Glomerular endothelial cell (primary cell): ENCODE data around the gene CFAP58. TPM values are rescaled to one million over a fixed set of nuclear protein-coding genes. Genes with fewer than 3 reads are reported as not detected.

Experiments
- DNase-seq: peaks from one replicate; pipeline ENCODE4 v3.0.0-alpha.2; 2011; ENCODE audit warnings: low read depth, low spot score; ENCODE audit errors: extremely low read depth
- total RNA-seq: library from RNA; depleted of rRNA; stranded (reverse); fragments of >200 nt; gene quantifications from 2 replicates; pipeline ENCODE4 v1.2.3, GENCODE V29; 2015

The CFAP58 gene
- total RNA-seq, 1 donor from 2014 or later, result 1.7 TPM

DNA sequence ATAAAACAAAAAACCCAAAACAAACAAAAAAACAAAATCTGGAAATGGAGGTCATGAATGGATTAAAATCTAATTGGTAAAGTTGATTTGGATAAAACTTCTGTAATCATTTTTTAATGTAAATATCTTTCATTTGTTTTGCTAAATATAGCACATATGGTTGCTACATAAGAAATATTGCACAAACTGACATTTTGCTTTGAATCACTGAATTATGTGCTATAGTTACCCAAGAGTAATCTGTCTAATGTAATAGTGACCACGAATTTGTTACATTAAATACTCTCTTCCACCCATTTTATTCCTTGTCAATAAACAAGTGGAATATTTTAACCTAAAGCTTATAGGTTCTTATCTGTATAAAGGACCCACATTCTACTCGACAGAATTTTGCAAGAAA is 6.2 kb downstream of the CFAP58 start:
- DNase-seq, result no peak

DNA sequence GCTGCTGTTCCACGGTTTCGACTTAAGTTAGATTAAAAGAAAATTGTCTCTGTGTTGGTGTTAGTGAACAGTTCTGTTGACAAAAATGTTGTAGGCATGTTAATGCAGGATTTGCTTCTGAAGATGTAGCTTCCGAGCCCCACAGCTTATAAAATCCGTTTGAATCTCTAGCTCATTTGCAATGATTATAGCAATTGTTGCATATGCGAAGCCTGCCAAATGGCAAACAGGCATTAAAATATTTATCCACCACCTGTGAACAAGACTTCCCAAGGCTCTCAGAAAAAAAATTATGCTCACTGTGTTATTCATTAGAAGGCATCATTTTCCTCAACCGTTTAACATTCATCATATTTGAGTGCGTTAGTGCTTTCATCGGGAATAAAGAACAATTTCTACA is 14.3 kb downstream of the CFAP58 start:
- no peak for DNase-seq

DNA sequence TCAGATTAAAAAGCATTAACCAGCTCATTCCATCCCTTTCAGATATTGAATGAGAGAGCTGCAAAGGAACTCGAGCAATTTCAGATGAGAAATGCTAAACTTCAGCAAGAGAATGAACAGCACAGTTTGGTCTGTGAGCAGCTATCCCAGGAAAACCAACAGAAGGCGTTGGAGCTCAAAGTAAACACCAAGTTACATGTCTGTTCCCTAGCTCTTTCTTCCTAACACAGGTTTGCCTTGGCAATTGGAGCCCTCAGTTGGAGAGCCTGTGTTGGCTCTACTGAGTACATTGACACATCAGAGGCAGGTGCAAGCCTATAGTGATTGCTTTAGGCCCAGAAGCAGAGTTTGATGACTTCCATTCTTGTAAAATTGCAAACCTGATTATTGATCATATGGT is 14.7 kb downstream of the CFAP58 start:
- DNase-seq, result no peak

DNA sequence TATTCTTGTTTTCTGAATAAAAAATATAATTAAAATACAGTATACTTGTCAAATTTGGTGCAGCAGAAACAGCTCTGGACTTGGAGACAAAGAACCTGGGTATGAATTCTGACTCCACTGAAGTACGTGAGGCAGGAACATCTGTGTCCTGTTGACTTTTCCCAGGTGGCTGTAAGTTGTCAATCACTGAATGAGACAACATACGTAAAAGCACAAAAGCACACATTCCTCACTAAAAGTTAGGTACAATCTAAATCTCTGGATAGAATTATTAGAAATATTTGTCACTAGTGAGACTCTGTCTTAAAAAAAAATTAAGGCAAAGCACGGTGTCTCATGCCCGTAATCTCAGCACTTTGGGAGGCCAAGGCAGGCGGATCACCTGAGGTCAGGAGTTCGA is 18.1 kb downstream of the CFAP58 start:
- no peak for DNase-seq

DNA sequence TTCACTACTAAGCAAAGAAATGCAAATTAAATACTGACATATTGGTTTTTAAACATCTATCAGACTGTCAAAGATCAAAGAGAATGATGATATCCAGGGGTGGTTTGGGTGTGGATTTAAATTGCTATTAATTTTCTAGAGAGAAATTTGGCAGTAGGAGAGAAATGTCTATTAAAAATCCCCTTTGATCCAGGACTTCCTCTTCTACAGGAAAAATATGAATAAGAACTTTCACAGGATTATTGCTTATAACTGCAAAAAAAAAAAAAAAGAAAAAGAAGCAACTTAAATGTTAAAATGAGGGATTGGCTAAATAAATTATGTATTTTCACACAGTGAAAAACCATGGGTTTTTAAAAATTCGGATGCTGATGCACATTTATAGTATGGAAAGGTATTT is 21.0 kb downstream of the CFAP58 start:
- no peak for DNase-seq

DNA sequence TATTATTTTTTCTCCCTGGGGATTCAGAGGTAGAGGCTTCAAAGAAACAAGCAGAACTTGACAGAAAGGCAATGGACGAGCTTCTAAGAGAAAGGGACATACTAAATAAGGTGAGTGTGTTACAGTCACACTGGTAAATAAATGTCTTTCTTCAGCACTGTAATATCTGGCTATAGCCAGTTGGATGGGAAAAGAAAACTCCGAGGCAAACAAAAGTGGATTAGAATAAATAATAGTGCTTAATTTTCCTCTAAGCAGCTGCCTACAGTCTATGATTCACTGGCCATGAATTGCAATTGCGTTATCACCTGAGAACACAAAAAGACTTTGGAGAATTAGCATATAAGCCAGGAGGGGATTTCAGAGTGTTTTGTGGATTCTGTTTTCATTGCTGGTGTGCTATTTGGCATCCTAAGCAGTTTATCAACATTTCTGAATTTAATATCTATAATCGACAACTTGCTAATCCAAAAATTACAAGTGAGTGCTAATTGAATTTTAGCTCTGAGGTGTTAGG is 23.2 kb downstream of the CFAP58 start:
- no peak for DNase-seq

DNA sequence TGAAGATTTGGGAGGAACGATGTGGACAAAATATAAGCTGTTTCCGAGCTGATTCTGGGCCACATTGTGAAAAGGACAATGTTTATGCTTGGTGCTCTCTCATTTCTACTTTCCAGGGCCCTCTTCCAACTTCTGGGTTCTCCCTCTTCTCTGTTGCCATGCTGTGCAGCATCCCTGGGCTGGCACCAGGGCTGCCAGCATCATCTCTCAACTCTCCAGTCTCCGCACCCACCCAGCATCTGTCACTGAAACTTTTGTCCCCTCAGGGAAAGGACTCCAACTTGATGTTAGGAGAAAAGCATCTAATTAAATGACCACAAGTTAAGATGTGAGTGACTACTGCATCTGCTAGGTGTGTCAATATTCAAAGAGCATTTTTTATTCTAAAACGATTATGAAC is 26.7 kb downstream of the CFAP58 start:
- no peak for DNase-seq

DNA sequence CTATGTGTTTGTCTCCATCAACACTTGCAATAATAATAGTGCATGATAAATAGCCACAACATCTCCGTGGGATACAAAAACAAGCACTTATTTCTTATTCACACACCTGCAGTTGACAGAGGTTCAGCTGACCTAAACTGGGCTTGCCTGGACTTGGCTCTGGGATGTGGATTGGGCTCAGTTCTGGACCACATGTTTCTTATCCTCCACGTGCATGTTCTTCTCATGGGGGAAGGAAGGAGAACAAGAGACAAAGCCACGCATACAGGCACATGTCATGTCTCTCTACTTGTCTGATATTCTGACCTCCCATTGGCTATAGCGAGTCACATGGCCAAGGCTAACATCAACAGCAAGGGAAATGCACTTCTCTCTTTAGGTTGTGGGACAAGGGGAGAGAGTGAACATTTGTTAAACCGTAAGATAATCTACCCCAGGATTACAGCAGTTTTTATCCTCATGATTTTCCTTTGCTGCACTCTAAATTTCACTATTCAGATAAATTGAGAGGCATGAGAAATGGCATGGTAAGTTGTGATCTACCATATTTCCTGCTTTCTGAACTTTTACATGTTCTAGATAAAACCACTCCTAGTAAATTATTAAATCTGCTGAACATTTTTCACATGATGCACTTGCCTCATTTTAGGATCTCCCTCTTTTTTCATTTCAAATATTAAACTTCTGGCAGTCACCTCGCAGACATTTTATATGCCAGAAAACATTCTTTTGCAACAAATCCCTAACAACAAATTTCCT is 33.7 kb downstream of the CFAP58 start:
- no peak for DNase-seq

DNA sequence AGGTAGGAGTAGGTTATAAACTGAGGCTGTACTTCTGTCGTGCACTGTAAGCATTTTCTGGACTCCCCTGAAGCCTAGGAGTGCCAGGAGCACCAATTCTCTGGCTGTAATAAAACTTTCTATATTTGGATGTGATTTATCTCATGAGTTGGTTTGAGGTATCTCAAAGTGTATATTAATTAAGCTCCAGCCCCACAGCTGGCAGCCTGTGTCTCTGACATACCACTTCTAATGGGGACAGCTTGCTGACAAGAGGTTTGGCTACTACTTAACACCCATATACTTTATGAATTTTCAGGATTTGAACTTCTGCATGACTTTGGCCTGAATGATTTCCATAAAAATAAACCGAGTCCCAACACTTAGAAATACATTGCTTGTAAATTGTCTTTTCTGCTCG is 35.2 kb downstream of the CFAP58 start:
- DNase-seq, result no peak

DNA sequence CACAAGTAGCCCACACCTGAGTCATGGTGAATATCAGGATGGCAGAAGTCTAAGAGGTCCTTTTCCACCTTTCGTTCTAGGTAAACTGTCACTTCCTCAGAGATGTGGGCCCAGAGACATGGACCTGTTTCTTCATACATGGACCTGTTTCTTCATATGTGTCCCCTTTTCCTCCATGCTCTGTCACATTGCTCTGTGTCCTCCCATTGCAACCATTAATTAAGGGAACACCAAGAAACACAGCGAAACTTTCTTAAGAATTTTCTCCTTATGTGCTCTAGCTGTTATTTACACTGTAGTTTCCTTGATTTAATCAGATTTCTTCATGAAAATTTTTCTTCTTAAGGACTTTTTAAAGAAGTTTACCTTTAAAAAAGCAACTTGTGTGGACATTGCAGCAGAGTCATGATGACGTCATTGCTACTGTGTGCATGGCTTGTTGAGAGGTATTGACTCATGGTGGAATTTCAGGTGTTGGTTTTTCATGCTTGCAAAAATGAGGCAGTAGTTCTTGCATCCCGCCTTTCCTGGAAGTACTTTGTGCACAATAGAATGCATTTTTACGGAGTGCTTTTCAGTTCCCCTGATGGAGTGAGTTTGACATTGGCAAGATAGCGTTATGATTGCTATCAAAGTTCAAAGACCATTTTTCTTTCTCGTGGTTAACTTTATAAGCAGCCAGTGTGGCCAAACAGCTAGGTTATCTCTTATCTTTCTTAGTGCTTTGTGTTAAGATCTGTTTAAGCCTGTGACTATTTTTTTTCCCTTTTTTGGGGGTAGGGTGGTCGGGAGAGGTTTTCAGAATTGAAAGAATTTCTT is 37.7 kb downstream of the CFAP58 start:
- DNase-seq, result no peak

DNA sequence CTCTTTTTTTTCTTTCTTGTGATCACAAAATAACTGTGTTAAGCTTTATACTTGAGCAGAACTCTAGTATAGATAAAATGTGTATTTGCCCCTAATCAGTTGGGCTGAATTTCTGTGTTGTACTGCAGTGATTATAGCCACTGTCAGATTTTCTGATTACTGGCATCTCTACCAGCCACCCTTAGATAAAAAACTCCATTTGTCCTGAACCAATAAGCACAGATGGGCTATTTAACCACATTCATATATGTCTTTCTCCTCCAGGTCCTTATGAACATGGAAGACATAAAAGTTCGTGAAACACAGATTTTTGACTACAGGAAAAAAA is 38.3 kb downstream of the CFAP58 start:
- DNase-seq, result no peak

DNA sequence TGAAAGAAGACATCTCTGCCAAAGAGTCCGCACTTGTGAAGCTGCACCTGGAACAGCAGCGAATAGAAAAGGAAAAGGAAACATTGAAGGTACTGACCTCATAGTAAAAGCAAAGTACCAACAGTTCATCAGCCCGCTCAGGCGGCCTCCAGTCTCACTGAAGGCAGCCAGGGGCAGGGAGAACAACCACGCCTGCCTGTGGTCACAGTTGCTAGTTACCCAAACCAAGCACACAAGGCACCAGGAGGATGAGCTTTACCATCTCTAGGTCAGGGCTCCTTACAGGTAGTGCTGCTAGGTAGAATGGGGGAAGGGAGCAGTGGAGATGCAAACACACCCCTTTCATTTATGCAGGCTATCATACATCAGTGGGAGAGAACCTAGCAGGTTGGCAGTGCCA is 39.8 kb downstream of the CFAP58 start:
- no peak for DNase-seq

DNA sequence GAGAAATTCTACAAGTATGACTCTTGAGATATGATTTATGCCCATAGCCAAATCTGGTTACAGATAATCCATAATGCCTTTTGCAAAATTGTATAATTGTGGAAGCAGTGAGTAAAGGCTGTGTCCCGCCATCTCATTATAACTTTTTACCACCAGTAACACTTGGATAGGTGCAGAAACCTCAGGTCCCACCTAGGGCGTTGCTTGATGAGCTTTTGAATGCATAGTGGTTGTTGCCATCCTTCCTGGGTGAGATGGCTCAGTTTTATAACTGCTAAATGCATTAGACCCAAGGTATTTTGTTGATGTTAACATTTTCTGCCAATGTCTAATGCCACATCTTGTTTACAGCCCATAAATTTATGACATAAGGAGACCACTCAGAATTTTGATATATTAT is 42.9 kb downstream of the CFAP58 start:
- no peak for DNase-seq

DNA sequence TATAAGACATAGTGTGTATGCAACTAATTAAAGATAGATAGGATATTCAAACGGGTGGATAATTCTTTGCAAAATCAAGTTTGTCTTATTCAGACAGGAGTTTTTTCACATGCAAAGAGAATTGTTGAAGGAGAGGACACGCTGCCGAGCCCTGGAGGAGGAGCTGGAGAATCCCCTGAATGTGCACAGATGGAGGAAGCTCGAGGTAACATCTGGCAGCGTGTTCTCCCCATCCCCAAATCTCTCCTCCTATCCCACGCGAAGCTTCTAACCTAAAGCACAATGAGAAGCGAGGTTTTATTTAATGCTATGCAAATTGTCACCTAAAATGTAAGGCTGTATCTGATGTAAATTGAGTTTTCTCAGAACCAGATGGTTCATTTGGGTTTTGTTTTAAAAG is 50.0 kb downstream of the CFAP58 start:
- no peak for DNase-seq

DNA sequence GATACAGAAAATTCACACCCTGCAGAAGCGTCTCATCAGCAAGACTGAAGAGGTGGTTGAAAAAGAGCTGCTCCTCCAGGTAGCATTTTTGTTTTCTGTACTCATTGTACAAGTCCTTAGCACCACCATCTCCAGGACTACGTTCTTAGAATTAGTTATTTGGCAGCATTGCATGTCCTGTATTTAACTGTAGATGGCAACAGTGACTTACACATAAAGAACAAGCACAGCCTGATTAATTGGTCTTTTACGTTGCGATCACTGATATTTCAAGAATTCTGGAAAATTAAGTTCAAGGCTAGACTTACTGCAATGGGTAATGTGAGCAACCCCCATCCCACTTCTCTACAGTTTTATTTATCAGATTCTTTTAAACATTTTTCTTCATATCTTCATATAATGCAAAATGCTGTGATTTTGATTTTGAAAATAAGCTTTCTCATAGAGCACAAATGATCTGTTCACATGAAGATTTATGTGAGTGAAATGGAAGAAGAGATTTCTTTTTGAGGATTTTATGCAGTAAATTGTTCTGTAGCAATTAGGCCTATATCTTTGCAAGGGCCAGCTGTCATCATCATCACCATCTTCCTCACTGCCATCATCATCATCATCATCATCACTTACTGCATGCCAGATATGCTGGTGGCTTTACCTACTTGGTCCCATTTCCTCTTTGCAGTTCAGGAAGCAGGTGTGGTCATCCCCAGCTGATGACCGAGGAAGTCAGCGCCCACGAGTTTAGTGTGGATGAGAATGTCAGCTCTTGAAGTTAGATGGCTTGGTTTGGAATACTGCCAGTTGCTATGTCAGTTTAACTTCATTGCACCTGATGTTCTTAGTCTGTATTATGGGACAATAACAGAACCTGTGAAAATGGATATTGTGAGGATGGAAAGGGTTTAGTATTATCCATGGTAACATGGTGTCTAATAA is 53.4 kb downstream of the CFAP58 start:
- no peak for DNase-seq

DNA sequence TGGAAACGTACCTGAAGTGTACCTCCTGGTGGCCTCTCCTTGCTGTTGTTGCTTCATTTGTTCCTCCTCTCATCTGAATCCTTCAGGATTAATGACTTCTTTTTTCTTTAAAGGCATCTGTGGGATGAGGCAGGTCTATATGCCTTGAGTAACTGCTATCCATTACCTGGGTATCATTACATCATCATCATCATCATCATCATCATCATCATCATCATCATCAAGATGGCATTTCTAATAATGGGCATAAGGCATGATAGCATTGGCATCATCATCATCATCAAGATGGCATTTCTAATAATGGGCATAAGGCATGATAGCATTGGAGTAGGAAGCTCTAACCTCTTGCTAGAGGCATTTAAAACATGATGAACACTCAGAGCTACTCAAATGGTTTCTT is 59.9 kb downstream of the CFAP58 start:
- no peak for DNase-seq

DNA sequence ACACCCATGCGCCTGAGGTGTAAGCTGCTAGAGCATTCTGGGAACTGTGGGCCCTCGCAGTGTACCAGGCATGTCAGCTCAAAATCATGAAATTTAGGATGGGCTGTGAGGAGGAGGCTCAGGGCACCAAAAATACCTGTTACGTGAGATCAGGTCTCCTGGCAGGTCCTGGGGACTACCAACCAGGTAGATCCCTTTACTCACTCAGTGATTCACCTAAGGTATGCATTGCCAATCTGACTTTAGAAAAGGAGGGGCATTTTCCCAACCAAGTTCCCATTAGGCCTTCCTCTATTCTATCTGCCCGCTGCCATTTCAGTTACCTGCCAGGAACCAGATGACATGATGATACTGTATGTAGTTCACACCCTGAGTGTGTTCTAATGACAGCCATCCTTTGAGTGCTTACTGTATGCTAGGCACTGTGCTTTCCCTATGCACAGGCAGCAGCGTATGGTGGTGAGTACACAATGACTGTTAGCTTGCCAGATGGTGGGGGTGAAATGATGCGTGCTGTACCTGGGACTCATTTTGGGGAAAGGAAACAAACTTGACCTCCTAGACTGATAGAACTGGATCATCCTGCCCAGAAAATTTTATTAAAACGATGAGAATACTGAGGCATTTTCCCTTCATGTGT is 62.0 kb downstream of the CFAP58 start:
- no peak for DNase-seq

DNA sequence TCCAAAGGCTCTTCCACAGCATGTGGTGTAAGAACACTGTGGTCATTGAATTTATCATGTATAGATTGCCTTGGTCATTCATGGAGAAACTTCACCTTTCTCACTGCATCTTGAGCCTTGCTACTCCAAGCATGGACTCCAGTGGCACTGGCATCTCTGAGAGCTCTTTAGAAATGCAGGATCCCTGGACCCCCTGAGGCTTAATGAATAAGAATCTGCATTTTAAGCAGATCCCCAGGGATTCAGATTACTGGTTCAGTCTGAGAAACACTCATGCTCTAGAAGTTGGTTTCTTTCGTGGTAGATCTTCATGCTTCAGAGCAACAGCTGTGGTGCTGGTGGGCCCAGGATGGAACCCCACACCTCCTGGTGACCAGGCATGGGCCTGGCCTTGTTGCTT is 63.2 kb downstream of the CFAP58 start:
- no peak for DNase-seq

DNA sequence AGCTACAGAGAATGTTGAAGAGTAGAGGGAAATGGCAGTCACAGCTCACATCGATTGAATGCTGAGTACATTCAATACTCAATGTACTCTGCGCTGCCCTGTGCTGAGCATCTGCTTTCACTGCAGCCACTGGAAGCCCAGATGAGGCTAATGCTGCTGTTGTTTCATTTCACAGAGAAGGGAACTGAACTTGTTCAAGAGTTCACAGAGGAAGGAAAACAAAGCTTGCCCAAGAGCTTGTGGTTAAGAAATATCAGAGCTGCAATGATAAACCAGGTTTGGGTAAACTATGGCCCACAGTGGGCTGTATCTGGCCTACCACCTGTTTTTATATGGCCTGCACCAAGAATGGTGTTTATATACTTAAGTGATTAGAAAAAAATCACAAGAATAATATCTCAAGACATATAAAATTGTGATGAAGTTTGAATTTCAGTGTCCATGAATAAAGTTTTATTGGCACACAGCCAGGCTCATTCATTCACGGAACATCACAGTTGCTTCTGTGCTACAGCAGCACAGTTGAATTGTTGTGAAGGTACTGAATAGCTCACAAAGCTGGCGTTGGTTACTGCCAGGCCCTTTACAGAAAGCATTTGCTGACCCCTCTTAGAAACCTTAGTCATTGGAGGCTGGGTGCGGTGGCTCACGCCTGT is 64.1 kb downstream of the CFAP58 start:
- no peak for DNase-seq

DNA sequence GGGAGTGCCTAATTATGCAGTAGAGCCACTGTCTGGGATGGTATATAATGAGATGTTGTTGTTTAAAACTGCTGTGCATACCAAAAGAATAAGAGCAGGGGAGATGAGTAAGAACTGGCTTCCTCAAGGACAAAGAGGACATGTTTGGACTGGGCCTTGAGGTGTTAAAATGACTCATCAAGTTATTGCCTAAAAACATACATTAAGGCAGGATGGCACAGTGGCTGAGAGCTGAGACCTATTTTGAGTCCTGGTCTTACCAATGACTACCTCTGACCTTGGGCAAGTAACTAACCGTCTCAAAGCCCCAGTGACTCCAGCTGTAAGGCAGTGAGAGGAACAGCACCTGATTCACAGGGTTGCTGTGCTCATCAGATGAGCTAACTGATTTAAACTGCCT is 71.1 kb downstream of the CFAP58 start:
- no peak for DNase-seq
